GM19043 (cell line): ENCODE data around the gene GALR3.
"Not testable (repeated sequence)": the region's sequence is repeated elsewhere in the genome, so short reads cannot be mapped to it uniquely, and the experiment has no call there.

Source experiments
- ATAC-seq: cut with Tn5 transposase; IDR thresholded peaks from one replicate; pipeline ENCODE4 v1.9.1; 2021; ENCODE audit warnings: low read depth; ENCODE audit not compliant: unreplicated experiment

Gene GALR3

GRCh38 chr22:37823134-37823985, at the start of gene GALR3:
Gene GALR3 (plus strand): TSS chr22:37823382. CDS start chr22:37823407, 25 bp downstream.
- no peak for ATAC-seq

DNA sequence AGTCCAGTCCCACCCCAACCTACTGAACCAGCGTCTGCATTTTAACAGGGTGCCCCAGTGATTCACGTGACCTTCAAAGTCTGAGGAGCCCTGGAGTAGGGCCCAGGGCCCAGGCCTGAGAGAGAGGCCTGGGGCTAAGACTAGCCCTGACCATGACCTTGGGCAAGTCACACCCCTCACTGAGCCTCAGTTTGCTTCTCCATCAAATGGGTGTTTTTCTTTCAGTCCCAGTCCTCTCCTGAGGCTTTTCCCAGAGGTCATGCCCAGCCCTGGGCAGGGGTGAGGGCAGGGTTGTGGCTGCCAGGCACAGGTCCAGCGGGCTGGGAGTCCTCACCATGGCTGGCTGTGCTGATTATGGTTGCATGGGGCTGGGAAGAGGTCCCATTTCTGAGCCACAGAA, 48.5 kb upstream of the GALR3 start:
- no peak for ATAC-seq

- ATAC-seq, result no peak
These were observed 47.2 kb upstream of the GALR3 start for GRCh38 chr22:37775785-37776638.

DNA sequence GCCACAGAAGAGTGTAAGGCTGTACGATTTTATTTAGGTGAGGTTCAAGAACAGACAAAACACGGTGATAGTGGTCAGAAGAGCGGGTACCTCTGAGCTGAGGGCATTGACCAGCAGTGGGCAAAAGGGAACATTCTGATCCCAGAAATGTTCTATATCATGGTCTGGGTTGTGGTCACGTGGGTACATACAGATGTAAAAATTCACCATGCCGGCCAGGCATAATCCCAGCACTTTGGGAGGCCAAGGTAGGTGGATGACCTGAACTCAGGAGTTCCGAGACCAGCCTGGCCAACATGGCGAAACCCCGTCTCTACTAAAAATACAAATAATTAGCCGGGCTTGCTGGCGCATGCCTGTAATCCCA, 46.6 kb upstream of the GALR3 start:
- no peak for ATAC-seq

- no peak for ATAC-seq
These were observed 46.0 kb upstream of the GALR3 start for GRCh38 chr22:37777122-37777687.

- no peak for ATAC-seq
These were observed 44.7 kb upstream of the GALR3 start for GRCh38 chr22:37778370-37779009.

DNA sequence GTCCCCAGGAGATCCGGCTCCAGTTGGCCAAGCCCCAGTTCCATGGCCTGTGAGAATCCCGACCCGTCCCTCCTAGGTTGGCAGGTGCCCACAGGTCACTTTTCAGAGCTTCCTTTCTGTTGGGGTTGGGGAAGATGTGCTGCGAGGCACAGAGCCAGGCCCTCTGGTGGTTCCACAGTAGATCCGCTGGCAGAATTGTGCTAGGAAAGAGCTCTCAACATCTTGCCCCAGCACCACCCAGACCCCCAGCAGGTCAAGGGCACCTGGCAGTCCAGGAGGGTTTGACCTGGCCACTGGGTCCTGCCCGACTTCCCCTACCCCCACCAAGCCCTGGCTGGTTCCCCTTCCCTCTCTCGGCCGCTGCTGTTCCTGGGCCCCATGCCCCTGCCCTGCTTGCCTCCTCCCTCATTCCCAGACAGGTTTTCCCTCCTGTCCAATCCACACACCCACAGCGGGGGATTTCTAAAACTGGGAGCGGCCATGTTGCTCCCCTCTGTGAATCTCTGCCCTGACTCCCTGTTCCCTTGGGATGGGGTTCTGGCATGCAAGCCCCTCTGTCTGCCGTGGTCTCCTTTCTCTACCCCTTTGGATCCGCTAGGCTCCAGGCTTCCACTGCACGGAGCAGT, 41.6 kb upstream of the GALR3 start:
- no peak for ATAC-seq

DNA sequence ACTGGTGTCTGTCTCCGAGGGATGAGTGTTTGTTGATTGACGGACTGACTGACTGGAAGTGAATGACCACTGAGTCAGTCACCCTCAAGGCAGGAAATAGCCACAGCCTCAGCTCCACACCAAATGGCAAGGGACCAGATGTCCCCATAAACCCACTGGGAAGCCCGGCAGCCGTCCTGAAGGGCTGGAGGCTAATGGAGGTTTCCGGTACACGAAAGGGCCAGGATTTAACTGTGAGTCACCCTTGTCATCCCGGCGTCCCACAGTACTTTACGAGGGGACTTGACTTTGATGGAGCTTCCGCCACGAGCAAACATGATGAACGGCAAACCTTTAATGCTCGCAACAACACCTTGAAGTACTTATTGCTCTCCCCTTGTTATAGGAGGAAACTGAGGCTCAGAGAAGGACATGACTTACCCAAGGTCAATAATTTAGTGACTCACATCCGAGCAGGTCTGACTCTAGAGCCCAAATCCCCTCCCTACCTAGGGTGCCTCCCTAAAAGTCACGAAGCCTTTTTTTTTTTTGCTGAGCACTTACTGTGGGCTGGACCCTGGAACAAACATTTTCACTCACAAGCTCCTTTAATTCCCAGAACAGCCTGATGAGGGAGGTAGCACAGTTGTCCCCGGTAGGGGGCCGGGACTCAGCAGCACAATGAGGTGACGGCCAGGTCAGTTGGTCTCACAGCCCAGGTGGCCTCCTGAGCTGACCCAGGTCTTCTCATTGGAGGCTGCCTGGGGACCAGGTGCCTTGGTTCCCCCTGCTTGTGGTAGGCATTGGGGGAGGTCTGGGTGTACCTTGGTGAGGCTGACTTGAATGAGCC, 40.6 kb upstream of the GALR3 start:
- no peak for ATAC-seq

DNA sequence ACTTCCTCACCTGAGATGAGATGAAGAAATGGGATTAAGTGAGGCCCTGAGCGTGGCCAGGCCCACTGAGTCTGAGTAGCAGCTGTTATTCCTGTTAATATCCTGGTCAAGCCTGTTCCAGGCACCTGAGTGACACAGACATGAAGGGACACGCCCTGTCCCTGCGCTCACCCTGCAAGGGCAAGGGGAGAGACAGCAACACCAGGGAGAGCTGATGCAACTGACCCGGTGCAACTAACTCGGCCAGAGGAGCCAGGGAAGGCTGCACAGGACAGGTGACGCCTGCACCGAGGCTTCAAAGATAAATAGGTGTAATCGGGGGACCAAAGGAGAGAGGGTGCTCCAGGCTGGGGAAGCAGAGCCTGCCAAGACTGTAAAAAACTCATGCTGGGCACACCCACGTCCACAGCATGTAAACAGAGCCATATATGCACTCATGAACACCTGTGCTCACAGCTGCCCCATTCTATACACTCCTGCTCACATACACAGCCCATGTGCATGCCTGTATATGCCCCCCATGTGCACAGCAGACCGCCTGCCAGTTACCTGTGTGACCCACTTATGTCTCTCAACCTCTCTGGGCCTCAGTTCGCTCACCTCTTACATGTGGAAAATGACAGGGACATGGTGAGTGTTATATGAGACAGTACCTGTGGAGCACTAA, 38.2 kb upstream of the GALR3 start:
- ATAC-seq, result no peak

GRCh38 chr22:37790234-37790633, 32.9 kb upstream of the GALR3 start:
- no peak for ATAC-seq

- ATAC-seq, result no peak
These were observed 30.7 kb upstream of the GALR3 start for GRCh38 chr22:37792494-37792893.

DNA sequence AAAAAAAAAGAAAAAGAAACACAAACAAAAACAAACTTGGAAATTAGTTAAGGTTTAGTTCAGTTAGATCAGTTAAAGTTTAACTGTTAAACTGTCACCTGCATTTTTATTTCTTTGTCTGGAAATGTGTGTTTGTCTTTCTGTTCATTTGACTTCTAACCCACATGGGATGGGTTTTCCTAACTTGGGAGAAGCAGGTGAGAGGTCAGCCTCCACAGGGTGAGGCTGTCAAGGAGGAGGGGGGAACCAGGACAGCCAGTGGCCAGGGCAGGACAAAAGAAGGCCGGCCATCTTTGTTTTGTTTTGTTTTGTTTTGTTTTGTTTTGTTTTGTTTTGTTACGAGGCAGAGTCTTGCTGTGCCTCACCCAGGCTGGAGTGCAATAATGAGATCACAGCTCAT, 28.8 kb upstream of the GALR3 start:
- no peak for ATAC-seq

GRCh38 chr22:37796079-37796478, 27.1 kb upstream of the GALR3 start:
- ATAC-seq, result no peak

GRCh38 chr22:37797259-37797658, 25.9 kb upstream of the GALR3 start:
- not testable (repeated sequence) for ATAC-seq

DNA sequence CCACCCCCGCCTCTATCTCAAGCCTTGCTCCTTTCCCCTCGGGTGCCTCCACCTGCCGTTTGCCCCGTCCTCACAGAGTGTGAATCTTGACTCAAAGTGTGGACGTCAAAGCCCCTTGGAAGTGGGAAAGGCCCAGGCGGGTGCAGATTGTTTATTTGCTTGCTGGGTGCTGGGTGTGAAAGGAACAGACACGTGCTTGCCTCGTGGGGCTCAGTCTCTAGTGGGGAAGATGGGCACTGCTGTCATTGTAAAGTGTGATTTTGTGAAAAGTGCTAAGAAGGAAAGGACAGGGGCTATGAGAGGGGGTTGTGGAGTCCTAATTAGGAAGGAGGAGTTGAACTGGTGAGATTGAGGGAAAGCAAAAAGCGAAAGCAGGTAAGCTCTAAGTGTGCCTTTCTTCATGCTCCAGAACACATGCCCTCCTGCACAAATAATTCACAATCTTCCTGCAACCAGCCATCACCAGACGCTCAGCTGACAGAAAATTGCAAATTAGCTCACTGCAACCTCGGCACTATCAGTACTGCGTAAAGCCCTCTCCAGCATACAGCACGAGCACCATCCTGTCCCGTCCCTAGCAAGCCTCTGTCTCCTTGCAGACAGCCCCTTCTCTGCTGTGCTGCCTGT, 25.2 kb upstream of the GALR3 start:
- ATAC-seq, result no peak

DNA sequence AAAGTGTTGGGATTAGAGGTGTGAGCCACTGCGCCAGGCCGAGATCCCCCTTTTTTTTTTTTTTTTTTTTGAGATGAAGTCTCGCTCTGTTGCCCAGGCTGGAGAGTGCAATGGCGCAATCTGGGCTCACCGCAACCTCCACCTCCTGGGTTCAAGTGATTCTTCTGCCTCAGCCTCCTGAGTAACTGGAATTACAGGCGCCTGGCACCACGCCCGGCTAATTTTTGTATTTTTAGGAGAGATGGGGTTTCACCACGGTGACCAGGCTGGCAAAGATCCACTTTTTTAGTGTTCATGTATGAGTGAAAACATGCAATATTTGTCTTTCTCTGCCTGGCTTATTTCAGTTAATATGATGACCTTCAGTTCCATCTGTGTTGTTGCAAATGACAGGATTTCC, 23.2 kb upstream of the GALR3 start:
- not testable (repeated sequence) for ATAC-seq

GRCh38 chr22:37801946-37802309, 21.3 kb upstream of the GALR3 start:
- ATAC-seq, result no peak

DNA sequence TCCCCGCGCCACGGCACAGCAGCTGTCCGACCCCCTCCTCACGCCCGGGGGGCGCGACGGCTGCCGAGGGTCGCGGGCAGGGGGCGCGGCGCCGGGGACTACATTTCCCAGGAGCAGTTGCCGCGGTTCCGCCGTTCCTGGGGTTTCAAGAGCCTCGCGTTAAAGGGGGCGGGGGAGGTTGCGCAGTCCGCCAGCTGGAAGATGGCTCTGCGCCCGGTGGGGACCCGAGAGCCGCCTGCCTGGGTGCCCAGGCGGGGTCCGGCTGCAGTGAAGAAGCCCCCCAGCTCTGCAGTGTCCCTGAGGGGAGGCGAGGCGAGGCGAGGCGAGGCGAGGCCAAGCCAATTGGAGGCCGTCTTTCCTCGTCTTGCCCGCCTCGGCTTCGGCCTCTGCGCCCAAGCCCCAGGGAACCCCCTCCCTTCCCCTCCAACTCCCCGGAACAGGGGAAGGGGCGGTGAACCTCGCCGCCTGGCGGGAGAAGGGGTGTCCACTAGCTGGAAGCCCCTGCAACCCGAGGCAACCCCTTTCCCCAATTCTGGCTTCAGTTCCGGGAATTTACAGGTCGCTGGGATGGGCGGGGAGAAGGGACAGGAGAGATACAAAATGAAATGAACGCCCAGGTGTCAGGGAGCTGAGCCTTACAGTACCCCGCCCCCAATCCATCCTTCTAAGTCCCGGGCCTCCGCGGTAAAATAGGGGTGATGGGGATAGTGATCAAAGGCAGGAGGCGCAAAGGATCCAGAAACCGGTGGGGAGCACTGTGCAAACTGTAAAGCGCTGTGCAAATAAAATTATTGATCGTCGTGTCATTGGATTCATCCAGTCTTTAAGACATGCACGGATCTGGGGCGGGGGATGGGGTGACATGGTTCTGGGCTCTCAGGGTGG, 20.6 kb upstream of the GALR3 start:
- ATAC-seq, result no peak
